DND-41 (cell line): ENCODE results near the gene PDIA6.

Experiments
- EZH2 ChIP-seq: IDR thresholded peaks from 3 replicates; pipeline ENCODE4 v1.6.1; 2012; ENCODE audit warnings: borderline replicate concordance, low read depth, mild to moderate bottlenecking, moderate library complexity, low read length, inconsistent platforms; ENCODE audit not compliant: severe bottlenecking
- TF ChIP-seq, protein P1 (sequence below): IDR thresholded peaks from 2 replicates; pipeline ENCODE4 v1.5.1; 2012; ENCODE audit warnings: borderline replicate concordance, low read length, moderate library complexity, mild to moderate bottlenecking; ENCODE audit not compliant: poor library complexity, severe bottlenecking; ENCODE audit errors: extremely low read depth

DNA sequence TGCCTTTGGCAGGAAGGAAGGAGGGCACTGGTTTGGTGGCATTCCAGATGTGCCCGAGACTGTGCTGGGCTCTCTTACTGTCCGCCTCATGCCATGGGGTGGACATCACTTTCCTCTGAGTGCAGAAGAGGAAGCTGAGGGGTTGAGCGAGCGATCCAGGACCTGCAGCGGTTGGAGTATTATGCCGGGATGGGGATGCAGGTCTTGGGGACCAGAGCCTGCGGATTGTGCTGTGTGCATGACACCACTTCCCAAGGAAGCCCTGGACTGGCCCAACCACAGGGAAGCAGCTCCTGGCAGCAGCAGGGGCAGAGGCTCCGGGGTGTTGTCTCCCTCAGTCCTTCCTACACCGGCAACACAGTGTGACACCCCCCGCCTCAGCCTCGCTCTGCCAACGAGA lies 46.7 kb downstream of the PDIA6 start:
- TF ChIP-seq, protein P1, sequence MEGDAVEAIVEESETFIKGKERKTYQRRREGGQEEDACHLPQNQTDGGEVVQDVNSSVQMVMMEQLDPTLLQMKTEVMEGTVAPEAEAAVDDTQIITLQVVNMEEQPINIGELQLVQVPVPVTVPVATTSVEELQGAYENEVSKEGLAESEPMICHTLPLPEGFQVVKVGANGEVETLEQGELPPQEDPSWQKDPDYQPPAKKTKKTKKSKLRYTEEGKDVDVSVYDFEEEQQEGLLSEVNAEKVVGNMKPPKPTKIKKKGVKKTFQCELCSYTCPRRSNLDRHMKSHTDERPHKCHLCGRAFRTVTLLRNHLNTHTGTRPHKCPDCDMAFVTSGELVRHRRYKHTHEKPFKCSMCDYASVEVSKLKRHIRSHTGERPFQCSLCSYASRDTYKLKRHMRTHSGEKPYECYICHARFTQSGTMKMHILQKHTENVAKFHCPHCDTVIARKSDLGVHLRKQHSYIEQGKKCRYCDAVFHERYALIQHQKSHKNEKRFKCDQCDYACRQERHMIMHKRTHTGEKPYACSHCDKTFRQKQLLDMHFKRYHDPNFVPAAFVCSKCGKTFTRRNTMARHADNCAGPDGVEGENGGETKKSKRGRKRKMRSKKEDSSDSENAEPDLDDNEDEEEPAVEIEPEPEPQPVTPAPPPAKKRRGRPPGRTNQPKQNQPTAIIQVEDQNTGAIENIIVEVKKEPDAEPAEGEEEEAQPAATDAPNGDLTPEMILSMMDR = no peak
- TF ChIP-seq EZH2 = no peak
